ENCODE results near the gene WWOX. TPM values are rescaled to one million over a fixed set of nuclear protein-coding genes. Genes with fewer than 3 reads are reported as not detected.

WWOX gene
- total RNA-seq, 2 experiments from 2014 or later = 19.1 to 23.7 TPM

DNA sequence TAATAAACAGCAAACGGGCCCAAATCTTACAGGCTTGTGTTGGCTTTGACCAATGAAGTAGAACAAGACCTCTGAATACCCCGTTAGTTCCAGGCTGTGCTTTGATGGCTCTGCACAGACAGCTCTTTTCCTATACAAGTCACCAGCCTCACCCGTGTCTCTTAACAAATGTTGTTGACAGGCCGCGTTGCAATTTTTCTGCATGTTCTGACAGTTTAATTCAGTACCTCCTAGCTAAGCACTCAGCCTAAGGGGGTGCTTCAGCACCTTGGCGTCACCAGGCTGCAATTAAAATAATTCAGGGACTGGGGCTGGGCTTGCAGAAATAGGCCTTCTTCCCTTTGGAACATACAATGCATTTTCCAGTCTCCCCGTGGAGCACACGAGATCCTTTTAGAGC, 1001.0 kb downstream of the WWOX start:
- H3K27ac Mint-ChIP-seq = no peak overlapping the region
- POLR2A ChIA-PET = no interaction called here
- H3K9me3 Mint-ChIP-seq = no peaks in the 10 kb centered on the region
- H3K4me1 Mint-ChIP-seq (ENCODE audit: low read depth) = peaks cover 2% of the 10 kb centered on the region
- H3K36me3 Mint-ChIP-seq (ENCODE audit: low read depth) = no peaks in the 10 kb centered on the region
- ATAC-seq = no peak
- DNase-seq = no peak
- H3K27me3 Mint-ChIP-seq = peaks cover 2% of the 10 kb centered on the region
- CTCF ChIA-PET = no interaction called here
- H3K4me3 Mint-ChIP-seq = no peak overlapping the region
- intact Hi-C loops (cut with micrococcal nuclease) = no loop called here
- TF ChIP-seq CTCF (IDR thresholded peaks at IDR 0.05) = no peak

DNA sequence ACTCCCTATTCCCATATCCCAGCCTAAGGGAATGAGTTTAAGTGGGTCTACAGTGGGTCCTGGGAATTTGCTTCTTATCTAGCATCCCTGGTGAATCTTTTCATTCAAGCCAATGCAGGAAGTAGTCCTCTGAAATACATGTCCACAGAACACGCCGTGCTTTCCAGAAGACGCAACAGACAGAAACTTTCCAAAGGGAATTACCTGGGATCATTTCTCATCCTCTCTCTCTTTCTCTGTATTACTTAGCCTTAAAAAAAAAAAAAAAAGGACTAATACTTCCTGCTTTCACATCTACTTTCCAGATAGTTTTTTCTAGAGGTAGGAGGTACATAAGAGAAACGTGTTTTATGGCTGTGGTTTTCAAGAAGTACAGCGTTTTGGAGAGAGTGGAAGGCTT, 1002.0 kb downstream of the WWOX start:
- TF ChIP-seq CTCF (IDR thresholded peaks at IDR 0.05) = no peak
- H3K36me3 Mint-ChIP-seq (ENCODE audit: low read depth) = no peaks in the 10 kb centered on the region
- intact Hi-C loops (cut with micrococcal nuclease) = no loop called here
- CTCF ChIA-PET = interaction anchor here (0.6 kb wide), 1 partner anchor 30 kb away, joined by 3 read pairs; no protein-coding TSS in a partner anchor
- no peaks in the 10 kb centered on the region for H3K9me3 Mint-ChIP-seq
- H3K4me3 Mint-ChIP-seq = no peak overlapping the region
- no peak overlapping the region for H3K27ac Mint-ChIP-seq
- H3K27me3 Mint-ChIP-seq = peaks cover 2% of the 10 kb centered on the region
- DNase-seq (no peak), ATAC-seq (no peak)
- peaks cover 2% of the 10 kb centered on the region for H3K4me1 Mint-ChIP-seq (ENCODE audit: low read depth)
- POLR2A ChIA-PET = no interaction called here

GRCh38 chr16:79104567-79104966, 1005.1 kb downstream of the WWOX start:
- H3K36me3 Mint-ChIP-seq (ENCODE audit: low read depth) = no peaks in the 10 kb centered on the region
- H3K9me3 Mint-ChIP-seq = no peaks in the 10 kb centered on the region
- H3K27me3 Mint-ChIP-seq = peaks cover 2% of the 10 kb centered on the region
- no peak for DNase-seq
- ATAC-seq = no peak
- H3K4me3 Mint-ChIP-seq = no peak overlapping the region
- POLR2A ChIA-PET = no interaction called here
- peaks cover 2% of the 10 kb centered on the region for H3K4me1 Mint-ChIP-seq (ENCODE audit: low read depth)
- no peak for TF ChIP-seq CTCF (IDR thresholded peaks at IDR 0.05)
- H3K27ac Mint-ChIP-seq = no peak overlapping the region
- CTCF ChIA-PET = no interaction called here
- intact Hi-C loops (cut with micrococcal nuclease) = no loop called here

DNA sequence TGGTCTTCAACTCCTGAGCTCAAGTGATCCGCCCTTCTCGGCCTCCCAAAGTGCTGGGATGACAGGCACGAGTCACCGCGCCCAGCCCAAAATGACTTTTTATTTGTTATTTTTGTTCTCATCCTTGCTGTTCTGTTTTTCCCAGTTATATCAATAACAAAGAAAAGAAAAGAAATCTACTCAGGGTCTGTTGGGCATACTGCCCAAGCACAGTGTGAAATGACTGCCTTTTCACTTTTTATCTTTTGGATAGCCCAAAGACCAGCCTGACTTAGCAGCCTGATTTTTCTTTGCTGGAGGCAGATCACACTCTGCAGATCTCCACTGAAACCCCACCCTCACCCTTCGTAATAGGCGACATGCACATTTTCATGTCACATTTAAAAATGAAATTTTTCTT, 1007.8 kb downstream of the WWOX start:
- H3K36me3 Mint-ChIP-seq (ENCODE audit: low read depth) = no peaks in the 10 kb centered on the region
- H3K27me3 Mint-ChIP-seq = no peaks in the 10 kb centered on the region
- no peak overlapping the region for H3K4me3 Mint-ChIP-seq
- ChIA-PET POLR2A (no interaction called here), CTCF (no interaction called here)
- DNase-seq (no peak), ATAC-seq (no peak)
- H3K9me3 Mint-ChIP-seq = no peaks in the 10 kb centered on the region
- intact Hi-C loops (cut with micrococcal nuclease) = no loop called here
- no peaks in the 10 kb centered on the region for H3K4me1 Mint-ChIP-seq (ENCODE audit: low read depth)
- H3K27ac Mint-ChIP-seq = no peak overlapping the region
- TF ChIP-seq CTCF (IDR thresholded peaks at IDR 0.05) = no peak

DNA sequence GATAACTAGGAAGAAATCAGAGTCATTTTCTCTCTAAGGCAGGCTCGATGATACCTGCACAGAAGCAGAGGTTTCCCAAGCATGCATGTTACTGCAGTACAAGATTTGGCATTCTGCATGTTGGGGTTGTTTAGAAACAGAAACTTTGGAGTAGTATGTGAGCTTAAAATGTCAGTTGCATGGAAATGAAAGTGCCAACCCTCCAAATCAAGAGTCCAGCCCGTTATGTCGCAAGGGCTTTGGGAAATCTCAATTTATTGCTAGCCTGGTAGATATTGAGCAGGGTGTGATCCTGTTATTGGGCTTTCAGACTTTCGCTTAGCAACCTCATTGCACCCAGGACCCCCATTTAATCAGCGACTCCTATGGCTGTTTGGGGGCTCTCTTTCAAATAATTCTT, 1010.3 kb downstream of the WWOX start:
- Mint-ChIP-seq H3K27me3 (no peaks in the 10 kb centered on the region), H3K27ac (no peak overlapping the region), H3K36me3 (ENCODE audit: low read depth) (no peaks in the 10 kb centered on the region), H3K9me3 (no peaks in the 10 kb centered on the region), H3K4me3 (no peak overlapping the region), H3K4me1 (ENCODE audit: low read depth) (no peaks in the 10 kb centered on the region)
- TF ChIP-seq CTCF (IDR thresholded peaks at IDR 0.05) = no peak
- no peak for DNase-seq
- ChIA-PET CTCF (interaction anchor here (0.9 kb wide), 1 partner anchor 14 kb away, joined by 3 read pairs; no protein-coding TSS in a partner anchor), POLR2A (no interaction called here)
- intact Hi-C loops (cut with micrococcal nuclease) = no loop called here
- no peak for ATAC-seq

All from activated CD8-positive, alpha-beta T cell treated with anti-CD3 and anti-CD28 coated beads for 36 hours (primary cell).